ENCODE results near the gene SPCS1.

Gene SPCS1

DNA sequence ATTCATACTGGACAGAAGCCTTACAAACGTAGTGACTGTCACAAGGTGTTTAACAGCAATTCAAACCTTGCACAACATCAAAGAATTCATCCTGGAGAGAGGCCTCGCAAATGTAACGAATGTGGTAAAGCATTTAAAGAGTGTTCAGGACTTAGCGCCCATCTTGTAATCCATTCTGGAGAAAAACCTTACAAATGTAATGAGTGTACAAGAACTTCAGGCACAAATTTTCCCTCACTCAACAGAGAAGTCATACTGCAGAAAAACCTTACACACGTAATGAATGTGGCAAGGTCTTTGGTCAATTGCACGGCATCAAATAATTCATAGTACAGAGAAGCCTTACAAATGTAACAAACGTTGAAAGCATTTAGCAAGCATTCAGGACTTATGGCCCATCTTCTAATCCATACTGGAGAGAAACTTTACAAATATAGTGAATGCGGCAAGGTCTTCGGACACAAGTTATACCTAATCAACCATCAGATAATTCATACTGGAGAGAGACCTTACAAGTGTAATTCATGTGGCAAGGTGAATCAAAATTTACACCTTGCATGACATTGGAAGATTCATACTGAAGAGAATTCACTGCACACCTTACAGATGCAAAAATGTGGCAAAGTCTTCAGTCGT, 27.5 kb downstream of the SPCS1 start:
- TF ChIP-seq, protein P1, sequence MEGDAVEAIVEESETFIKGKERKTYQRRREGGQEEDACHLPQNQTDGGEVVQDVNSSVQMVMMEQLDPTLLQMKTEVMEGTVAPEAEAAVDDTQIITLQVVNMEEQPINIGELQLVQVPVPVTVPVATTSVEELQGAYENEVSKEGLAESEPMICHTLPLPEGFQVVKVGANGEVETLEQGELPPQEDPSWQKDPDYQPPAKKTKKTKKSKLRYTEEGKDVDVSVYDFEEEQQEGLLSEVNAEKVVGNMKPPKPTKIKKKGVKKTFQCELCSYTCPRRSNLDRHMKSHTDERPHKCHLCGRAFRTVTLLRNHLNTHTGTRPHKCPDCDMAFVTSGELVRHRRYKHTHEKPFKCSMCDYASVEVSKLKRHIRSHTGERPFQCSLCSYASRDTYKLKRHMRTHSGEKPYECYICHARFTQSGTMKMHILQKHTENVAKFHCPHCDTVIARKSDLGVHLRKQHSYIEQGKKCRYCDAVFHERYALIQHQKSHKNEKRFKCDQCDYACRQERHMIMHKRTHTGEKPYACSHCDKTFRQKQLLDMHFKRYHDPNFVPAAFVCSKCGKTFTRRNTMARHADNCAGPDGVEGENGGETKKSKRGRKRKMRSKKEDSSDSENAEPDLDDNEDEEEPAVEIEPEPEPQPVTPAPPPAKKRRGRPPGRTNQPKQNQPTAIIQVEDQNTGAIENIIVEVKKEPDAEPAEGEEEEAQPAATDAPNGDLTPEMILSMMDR (IDR thresholded peaks at IDR 0.05; ENCODE audit: extremely low read depth, missing control alignments), result no peak
- DNase-seq (ENCODE audit: low spot score), result no peak

DNA sequence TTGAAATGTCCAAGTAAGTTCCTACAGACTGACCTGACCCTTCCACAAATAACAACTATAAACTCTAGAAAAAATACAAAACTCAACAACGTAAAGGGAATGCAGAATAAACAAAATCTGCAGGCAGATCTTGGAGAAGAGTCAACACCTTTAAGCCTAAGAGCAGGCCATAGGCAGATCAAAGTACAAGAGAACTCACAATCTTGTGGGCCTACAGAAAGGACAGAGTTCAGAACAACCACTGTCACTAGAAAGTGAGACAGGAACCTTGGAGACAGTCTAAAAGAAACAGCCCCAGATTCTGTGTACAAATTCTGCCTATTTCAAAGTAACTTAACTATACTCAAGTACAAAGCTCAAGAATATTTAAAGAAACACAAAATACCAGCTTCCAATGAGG, 33.8 kb downstream of the SPCS1 start:
- TF ChIP-seq, protein P1 (IDR thresholded peaks at IDR 0.05; ENCODE audit: extremely low read depth, missing control alignments), result no peak
- no peak for DNase-seq (ENCODE audit: low spot score)

DNA sequence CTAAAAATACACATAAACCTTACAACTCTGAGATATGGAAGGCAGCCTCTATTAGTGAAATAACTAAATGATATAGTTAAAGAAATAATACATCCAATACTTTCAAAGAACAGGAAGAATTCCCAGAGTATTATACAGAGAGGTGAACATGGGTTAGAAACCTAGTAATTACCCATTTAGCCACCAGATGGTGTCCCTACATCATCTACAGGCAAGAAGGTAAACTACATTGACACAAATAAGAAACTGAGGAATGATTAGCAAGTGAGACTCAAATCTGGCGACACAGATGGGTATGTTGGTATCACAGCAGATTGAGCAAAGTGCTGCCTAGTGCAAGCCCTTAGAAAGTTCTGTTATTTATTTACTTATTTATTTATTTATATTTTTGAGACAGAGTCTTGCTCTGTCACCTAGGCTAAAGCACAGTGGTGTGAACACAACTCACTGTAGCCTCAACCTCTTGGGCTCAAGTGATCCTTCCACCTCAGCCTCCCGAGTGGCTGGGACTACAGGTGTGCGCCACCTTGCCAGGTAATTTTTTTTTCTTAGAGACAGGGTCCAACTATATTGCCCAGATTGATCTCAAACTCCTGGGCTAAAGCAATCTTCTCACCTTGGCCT, 36.6 kb downstream of the SPCS1 start:
- peak; percentile 58 for DNase-seq (ENCODE audit: low spot score)
- TF ChIP-seq, protein P1 (IDR thresholded peaks at IDR 0.05; ENCODE audit: extremely low read depth, missing control alignments), result peak; percentile 35

DNA sequence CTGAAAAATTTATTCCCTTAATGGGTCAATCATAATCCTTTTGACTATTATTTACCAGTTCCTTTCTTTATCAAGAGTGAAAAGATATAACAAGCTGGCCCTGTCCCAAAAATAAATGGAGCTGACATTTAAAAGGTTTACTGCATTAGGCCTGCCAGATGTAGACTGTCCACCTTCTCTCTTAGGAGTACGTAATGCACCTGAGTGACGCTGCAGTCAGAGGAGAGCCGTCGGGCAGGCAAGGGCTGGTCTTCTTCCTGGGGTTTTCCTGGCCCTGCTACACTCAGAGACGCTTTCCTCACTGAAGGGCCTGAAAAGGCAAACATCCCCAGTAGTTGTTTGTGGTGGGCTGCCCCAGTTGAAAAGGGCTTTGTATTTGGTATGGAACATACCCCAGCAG, 37.2 kb downstream of the SPCS1 start:
- TF ChIP-seq, protein P1 (IDR thresholded peaks at IDR 0.05; ENCODE audit: extremely low read depth, missing control alignments), result no peak
- no peak for DNase-seq (ENCODE audit: low spot score)

DNA sequence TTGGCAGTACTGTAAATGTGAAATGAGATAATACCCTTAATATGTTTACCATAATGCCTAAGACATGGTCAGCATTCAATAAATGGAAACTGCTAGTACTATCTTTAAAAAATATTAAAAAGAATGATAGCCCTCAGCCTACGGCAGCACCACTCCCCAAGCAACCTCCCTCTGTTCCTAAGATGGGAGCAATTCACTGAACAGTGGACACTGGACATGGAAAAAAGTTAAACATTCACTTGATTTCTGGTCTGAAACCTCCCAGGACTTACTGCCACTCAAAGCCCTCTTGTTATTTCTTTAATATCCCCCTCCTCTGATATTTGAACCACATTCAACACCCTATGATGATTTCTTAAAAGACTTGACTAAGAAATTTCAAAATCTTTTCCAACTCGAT, 37.8 kb downstream of the SPCS1 start:
- TF ChIP-seq, protein P1 (IDR thresholded peaks at IDR 0.05; ENCODE audit: extremely low read depth, missing control alignments), result no peak
- no peak for DNase-seq (ENCODE audit: low spot score)

DNA sequence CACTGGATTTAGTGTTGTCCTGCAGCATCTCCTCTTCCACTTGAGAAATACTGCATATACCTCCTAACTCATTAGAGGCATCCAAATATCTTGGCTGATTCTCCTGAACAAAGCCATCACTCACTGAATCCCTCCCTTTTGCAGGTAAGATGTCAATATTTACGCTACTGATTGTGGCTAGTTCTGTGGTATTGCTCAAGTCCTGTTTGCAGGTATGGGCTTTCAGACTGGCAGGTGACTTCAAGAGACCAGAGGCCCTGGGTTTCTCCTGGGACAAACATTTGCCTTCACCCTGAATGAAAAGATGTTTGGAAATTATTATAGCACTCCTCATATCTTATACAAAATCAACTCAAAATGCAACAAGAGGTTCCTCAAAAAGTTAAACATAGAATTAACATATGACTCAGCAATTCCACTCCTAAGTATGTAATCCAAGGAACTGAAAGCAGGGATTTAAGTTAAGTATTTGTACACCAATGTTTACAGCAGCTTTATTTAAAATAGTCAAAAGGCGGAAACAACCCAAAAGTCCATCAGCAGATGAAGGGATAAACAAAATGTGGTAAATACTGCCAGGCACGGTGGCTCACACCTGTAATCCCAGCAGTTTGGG, 46.2 kb downstream of the SPCS1 start:
- TF ChIP-seq, protein P1 (IDR thresholded peaks at IDR 0.05; ENCODE audit: extremely low read depth, missing control alignments), result no peak
- no peak for DNase-seq (ENCODE audit: low spot score)

DNA sequence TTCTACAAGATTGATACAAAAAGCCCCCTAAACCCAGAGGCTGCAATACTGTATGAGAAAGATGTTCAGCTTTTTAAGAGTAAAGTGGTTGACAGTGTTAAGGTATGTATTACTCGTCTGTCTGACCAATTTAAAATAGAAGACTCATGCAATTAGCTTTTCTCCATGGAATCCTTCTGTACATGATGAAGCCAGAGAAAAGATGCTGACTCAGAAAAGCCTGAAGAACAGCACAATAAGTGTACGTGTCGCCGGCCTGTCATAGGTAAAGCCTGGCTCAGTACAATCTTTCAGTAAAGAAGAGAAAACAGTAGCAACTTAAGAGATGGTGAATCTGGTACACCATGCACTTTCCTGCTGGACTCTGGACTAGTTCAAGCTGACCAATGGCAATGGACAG, 48.5 kb downstream of the SPCS1 start:
- DNase-seq (ENCODE audit: low spot score), result no peak
- TF ChIP-seq, protein P1 (IDR thresholded peaks at IDR 0.05; ENCODE audit: extremely low read depth, missing control alignments), result no peak
